Lung microvascular endothelial cell (primary cell): ENCODE results near the gene EXOC4. TPM values are rescaled to one million over a fixed set of nuclear protein-coding genes. Genes with fewer than 3 reads are reported as not detected.
"Not testable (repeated sequence)": the region's sequence is repeated elsewhere in the genome, so short reads cannot be mapped to it uniquely, and the experiment has no call there.

Experiments
- DNase-seq, 2 donors: peaks; one replicate each; pipeline versions ENCODE4 v3.0.0 to v3.0.0-alpha.2; 2010; ENCODE audit warnings: low read depth in 2 of 2
- total RNA-seq: library from RNA; depleted of rRNA; stranded (reverse); fragments of >200 nt; gene quantifications from 2 replicates; pipeline ENCODE4 v1.2.1, GENCODE V29; 2014

EXOC4 gene
- total RNA-seq, 1 donor from 2014 or later: 103 TPM

DNA sequence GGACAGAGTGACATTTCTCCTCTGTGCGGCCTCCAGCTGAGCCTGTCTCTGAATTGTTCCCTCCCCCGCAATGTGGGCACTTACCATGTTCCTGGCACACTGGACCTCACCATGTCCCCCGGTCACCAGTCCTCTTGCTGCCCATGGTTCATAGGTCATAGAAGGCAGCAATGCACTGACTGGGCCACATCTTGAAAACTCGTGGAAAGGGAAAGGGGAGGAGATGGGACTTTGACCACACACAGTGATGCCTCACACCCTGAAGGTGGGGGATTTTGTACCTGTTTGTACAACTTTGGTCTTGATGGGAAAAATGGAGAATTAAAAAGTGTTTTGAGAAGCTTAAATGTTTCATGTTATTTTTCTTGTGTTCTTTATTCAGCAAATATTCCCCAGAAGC is 812.5 kb downstream of the EXOC4 start:
- no peak for DNase-seq

DNA sequence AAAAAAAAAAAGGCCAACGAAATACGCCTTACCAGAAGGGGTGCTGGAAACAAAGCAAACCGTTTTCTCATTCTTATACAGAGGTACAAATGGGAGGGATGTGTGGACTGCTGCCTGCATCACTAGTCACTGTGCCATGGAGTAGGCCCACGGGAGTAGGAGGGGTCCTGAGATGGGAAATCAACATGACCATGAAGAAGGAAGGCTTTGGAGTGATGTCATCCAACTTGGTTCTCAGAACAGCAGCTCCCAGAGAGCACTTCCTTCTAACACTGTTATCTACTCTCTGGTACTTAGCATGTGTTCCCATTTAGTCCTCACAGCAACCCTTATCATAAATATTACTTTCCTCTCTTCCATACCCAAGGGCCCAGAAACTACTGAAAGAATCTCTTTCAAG is 814.3 kb downstream of the EXOC4 start:
- no peak for DNase-seq

DNA sequence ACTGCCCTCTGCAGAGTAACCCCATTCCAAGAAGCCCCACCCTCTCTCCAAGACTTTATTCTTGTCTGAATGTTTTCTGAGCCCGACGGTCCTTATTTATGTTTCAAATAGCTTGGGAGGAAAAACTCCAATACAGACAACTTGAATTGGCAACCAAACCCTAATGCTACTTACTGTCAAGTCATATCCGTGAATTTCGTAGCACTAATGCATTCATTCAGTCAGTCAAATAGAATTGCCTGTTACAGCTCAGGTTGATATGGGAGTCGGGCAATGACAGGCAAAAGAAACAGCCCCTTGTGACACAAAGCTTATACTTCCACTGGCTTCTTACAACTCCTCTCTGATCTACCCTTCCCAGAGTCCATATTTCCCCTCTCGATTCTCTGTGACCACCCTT is 815.8 kb downstream of the EXOC4 start:
- DNase-seq: no peak

DNA sequence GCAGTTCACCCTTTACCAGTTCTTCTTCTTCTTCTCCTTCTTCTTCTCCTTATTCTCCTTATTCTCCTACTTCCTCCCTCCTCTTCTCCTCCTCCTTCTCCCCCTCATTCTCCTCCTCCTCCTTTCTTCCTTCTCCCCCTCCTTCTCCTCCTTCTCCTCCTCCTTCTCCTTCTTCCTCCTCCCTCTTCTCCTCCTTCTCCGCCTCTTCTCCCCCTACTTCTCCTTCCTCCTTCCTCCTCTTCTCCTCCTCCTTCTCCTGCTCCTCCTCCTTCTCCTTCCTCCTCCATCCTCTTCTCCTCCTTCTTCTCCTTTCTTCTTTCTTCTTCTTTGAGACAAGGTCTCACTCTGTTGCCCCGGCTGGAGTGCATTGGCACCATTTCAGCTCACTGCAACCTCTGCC is 816.3 kb downstream of the EXOC4 start:
- no peak for DNase-seq

DNA sequence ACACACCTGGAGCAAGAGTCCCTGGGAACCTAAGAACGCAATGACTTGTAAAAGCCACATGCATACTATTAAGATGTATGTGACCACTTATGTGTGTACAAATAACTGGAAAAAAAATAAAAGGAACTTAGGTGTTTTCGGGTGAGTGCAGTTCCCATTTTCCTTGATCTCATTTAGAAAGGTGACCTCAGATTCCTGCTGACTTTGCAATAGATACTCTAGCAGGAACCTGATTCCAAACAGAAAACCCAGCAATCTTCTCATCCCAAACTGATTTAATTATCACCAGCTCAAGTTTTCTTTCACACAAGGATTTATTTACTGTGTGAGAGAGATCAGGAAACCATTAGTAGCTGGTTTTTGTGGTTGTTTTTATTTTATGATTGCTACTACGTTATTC is 817.8 kb downstream of the EXOC4 start:
- no peak for DNase-seq

DNA sequence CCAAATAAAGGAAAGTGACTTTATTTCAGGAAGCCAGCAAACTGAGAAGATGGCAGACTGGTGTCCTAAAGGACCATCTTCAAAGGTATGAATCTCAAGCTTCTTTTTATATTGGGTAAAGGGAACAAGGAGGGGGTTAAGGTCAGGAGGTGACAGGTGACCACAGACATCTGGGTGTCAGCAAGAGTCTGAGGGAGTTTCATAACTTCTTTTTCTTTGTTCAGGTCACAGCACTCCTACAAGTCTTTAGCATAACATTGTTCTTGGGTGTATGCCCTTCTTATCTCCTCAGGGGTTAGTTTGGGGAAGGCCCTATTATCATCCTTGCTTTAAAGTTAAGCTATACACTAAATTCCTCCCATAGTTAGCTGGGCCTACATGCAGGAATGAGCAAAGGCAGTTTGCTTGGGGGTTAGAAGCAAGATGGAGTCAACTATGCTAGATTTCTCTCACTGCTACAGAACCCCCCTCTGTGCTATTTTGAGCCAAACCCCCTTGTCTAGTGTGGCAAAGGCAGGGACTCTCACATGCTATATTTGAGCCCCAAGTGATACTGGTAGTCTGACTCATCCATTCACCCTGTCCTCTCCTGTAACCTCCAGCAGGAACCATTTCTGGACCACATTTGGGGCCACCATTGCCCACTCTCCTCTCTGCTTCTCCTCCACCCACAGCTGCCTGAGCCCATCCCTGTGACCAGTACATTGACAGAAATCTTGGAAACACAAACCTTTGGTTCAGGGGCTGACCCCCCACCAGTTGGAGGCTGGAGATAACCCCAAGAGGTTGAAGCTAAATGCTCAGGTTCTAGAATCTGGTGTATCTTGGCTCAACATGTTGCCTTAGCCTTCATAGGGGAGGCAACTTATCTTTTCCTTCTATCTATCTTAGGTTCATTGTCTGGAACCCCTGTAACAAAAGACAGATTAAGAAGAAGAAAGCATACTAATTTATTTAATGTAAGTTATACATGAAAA is 818.8 kb downstream of the EXOC4 start:
- no peak for DNase-seq

DNA sequence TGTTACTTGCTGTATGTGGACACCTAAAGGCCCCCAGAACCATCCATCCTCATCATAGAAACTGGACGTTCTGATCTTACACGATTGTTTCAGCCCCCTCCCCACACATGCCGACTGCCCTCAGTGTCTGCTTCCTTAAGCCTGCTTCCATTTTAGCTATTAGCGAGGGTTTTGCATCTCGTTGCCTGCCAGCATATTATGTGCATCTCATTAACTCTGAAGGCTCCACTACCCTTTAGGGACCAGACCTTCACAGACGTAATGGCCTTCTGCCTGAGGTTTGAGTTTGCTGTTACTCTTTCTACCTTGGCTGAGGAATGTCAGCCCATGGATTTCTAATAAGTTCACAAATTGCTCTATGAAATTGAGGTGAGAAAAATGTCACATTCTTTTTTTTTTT is 820.4 kb downstream of the EXOC4 start:
- DNase-seq: no peak

DNA sequence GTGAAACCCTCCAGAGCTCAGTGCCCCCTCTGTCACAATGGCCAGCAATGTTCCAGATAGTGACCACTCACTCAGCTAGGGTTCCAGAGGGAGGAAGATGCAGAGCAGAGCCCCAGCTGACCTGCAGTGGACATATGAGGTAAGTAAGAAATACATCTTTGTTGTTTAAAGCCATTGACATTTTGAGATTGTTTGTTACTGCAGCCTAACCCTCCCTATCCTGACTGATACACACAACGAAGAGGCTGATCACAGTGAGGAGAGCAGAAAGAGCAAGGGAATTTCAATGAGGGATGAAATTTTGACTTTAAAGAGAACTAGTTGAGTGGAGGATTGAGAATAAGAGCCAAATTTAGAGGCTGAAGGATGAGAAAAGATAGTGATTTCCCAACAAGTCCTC is 822.9 kb downstream of the EXOC4 start:
- no peak for DNase-seq

DNA sequence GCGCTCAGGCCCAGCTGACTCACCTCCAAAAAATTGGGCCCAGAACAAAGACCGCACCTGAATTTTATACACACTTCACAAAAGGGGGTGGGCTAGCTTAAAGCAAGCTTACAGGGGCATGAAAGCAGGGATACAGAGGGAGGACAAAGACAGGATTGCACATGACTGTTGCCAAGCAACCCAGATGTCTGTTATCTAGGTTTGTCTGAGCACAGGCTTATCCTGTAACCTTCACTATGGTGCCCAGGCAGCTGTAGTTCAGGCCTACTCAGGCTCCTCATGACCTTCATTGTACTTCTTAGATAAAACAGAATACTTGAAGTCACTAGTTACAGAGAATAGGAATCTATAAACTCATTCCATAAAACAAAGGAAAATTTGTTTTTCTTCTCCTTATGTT is 824.7 kb downstream of the EXOC4 start:
- DNase-seq: not testable (repeated sequence)

DNA sequence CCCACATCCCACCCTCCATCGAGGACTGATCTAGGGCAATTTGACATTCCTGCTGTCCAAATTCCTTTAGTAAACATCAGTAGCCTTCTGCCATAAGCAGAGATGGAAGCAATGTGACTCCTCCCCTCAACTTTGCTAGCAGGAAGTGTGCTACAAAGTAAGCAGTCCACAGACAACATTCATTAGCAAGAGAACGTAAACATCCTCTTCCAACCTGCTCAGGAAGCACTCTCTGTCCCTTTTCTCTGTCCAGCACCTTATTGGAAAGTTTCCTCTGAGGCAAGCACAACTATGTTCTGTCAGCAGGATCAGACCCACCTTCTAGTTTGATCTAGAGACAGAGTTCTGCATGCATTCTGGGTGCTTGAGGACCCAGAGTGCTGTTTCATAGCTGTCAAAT is 826.1 kb downstream of the EXOC4 start:
- DNase-seq: peak in 1 of 2 donors; percentile 36

DNA sequence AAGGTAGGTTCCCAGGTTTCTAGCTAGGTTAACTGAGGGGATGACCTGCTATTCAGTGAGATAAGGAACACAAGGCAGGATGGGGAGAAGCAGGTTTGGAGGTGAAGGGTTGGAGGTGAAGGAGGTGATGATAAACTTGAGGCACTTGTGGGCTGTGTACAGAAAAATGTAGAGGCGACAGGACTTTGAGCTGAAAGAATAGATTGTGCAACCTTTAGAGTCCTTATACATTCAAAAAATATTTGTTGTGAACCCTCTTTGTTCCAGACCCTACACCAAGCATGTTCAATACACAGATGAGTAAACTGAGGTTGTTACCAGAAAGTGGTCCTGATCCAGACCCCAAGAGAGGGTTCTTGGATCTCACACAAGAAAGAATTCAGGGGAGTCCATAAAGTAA is 828.8 kb downstream of the EXOC4 start:
- no peak for DNase-seq

DNA sequence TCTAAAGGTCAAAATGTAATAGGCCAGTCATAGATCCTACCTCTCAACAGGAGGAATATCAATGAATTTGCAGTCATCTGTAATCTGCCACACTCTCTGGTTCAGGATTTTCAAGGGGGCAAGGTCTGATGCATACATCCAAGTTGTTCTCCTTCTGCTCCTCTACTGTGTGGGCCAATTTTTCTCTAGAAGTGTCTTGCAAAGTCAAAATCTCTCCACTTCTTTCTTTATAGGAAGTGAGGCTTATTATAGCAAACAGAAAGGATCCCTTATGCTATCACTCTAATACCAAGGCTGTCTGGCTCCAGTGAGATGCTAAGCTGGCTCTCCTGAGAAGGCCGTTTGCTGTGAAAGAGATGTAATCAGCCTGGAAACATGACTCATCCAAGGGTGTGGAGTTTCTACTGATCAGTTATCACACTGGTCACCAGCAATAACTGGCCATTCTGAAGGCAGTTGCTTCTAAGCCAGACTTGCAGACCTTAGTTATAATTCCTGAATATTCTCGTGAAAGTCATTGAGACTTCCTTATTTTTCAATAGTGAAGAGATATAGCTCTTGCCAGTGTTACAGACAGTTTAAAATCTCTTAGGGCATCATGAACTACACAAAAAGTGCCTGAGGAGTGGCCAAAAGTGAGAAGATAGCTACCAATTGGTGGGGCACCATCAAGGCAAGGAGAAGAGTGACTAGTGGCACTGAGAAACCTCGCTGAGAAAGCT is 831.0 kb downstream of the EXOC4 start:
- DNase-seq: peak in 1 of 2 donors; percentile 47

DNA sequence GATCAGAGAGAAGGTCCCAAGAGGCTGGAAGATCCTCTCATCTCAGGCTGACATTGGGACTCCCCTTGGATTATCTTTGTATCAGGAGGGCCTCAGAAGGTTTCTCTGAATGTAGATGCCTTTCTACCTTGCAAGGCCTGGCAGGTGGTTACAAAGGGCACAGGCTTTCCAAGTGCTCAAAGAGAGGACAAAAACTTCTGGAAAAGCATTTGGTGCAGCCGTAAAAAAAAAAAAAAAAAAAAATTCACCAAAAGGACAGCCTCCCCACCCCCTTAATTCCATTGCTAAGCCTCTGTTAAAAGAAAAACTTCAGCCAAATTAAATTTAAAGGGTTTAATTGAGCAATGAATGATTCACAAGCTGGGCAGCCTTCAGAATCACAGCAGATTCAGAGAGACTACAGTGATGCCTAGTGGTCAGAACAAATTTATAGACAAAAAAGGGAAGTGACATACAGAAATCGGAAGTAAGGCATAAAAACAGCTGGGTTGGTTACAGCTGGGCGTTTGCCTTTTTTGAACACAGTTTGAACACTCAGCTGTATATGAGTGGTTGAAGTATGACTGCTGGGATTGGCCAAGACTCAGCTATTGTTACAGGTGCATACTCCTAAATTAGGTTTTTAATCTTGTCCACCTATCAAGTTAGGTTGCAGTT is 831.7 kb downstream of the EXOC4 start:
- no peak for DNase-seq

DNA sequence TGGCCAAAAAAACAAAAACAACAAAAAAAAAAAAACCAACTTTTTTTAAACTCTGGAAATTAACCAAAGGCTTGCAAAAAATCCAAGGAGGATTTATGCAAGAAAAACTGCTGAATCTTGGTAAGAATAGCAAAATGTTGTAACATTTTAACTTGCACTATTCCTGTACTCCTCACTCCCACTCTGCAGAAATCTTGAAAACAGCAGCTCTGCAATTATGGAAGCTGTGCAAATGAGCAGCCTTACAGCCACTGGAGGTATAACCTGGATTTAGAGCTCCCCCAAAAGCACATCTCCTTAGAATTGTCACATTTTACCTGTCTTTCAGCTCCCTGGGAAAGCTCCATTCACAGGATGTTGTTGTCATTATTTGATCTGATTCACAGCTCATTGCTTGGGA is 832.4 kb downstream of the EXOC4 start:
- no peak for DNase-seq

DNA sequence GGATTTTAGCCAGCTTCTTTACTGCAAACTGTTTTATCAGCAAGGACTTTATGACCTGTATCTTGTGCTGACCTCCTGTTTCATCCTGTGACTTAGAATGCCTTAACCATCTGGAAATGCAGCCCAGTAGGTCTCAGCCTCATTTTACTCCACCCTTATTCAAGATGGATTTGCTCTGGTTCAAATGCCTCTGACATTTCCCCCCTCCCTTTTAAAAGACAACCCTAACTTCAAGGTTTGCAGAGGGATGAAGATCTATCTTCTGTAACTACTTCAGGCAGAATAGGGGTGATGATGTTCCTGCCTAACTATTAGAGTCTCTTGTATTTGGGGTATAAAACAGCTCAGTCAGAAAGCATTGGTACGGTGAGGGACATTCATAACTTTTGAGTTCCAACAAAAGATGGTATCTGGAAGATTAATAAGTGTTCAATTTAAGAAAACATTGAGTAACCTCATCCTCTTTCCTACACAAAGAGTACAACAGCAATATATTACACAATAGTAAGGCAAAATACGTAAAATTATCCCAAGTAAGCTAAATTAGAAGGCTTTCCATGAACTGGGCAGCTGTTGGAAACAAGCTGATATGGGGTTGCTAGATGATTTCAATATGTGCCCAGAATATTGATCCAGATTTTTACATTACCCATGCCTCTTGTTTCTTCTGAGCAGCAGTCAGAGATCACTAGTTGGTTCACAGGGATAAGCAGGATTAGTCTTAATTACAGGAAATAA is 834.3 kb downstream of the EXOC4 start:
- no peak for DNase-seq

DNA sequence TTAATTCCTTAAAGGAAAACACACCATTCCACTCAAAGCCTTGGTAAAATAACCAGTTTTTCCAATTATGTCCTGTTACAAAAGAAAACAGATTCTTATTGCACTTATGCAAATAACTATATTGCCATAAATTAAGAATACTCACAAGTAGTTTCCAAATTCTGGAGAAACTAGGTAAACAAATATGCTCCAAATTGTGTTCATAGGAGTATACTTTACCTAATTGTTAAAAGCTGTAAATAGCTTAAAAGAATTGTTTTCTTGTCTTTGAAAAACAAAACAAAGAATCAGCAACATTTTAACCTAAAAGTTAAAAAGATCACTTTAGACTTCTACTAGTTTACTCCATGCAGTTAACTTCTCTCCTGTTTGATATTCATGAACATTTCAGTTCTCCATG is 835.3 kb downstream of the EXOC4 start:
- no peak for DNase-seq

DNA sequence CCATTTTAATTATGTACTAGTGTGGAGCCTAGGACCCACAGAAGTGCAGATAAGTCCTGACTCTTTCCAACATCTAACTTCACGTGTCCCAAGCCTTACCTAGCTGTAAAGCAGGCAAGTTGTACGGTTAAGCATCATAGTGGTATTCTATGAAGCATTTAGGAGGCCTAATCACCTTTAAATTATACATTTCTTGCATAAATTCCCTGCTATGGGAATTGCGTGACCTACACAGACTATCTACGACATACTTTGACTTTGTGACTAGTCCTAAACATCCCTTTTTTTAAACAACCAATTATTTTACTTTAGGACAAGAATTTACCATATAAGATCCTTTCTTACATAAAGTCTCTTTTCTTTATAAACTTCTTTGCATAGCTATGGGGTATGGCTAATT is 836.6 kb downstream of the EXOC4 start:
- no peak for DNase-seq

DNA sequence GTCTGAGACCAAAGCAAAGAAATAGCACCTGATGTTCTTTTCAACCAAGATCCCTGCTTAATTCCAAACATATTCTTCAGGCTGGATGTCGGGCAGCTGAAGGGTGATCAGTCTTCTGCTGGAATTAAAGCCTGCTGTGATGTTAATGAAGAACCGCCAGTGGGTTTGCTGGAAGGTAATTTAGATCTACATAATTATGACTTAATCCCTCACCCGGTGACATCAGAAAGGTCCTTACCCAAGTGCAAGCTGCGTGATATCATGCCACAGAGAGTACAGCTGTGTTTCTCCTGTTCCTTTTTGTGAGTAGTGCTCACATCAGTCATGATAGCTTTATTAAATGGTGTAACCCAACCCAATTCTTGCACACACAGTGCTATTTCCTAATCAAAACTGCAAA is 845.2 kb downstream of the EXOC4 start:
- no peak for DNase-seq

DNA sequence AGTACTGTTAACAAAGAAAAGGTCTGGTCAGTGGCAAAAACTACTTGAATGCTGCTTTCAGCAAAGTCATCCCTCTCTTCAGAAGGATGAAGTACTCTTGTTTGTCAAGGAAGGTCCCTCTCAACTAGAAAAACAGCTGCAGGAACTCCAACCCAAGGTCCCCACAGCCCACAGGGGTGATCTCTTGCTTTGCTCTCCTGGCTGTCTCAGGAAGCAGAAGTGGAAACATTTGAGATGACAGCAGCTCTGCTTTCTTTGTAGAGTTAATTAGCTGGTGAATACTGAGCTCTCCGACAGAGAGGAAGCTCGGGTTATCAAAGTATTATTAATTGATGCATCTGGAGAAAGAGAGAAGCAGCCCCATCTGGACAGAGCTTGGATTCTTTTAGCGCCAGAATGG is 848.8 kb downstream of the EXOC4 start:
- no peak for DNase-seq

DNA sequence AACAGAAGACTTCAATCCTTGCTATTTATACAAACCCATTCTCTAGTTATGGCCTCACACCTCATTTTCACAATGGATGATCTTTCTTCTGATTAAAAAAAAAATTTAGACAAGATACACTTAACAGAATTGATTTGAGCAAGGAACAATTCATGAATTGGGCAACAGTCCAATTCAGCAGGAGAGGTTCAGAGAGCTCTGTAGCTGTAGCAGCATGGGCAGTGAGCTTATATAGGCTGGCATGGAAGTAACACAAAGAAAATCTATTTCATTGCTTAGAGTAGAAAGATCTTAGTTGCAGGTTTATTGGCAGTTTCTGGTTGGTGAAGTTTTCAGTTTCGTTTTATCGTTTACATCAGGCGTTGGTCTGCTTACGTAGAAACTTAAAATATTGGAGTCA is 851.3 kb downstream of the EXOC4 start:
- no peak for DNase-seq

DNA sequence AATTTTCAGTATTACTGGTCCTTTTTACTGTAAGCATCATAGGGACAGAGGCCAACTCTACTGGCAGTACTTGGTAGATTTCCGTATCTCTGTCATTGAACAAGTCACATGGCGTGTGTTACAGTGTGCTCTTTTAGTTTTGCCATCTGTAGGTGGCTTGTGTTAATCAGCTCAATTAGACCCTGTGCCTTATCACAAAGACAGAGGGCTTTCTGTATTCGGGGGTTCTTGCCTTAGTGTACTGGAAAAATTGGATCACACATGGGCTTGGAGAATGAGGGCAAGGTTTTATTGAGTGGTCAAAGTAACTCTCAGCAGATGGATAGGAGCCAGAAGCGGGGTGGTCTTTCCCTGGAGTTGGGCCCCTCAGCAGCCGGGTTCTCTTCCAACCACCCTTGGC is 853.0 kb downstream of the EXOC4 start:
- DNase-seq: no peak

DNA sequence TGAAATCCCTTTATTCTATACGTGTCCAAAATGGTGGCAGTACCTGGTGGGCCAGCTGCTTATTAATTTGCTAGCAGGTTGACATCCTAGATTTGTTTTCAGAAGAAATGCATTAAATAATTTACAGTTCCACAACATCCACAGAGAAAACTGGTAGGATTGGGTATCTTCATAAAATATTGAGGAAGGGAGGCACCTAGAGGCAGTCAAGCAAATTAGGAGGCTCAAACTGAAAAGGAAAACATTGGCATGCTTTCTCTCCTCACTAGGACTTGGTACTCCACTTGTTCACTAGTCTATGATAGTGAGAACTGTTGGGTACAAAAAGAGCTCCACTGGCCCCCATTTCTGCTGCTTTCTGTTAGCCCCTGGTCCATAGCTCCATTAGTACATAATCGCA is 855.9 kb downstream of the EXOC4 start:
- no peak for DNase-seq
